ENCODE measurements around the gene CRIP3. TPM values are rescaled to one million over a fixed set of nuclear protein-coding genes. Genes with fewer than 3 reads are reported as not detected.

CRIP3 gene
- total and polyA plus RNA-seq, 2 of the 13 experiments (the other 11 are each of a cell fraction or from before 2014, with no cell fraction given), result 6.3 to 9.3 TPM

DNA sequence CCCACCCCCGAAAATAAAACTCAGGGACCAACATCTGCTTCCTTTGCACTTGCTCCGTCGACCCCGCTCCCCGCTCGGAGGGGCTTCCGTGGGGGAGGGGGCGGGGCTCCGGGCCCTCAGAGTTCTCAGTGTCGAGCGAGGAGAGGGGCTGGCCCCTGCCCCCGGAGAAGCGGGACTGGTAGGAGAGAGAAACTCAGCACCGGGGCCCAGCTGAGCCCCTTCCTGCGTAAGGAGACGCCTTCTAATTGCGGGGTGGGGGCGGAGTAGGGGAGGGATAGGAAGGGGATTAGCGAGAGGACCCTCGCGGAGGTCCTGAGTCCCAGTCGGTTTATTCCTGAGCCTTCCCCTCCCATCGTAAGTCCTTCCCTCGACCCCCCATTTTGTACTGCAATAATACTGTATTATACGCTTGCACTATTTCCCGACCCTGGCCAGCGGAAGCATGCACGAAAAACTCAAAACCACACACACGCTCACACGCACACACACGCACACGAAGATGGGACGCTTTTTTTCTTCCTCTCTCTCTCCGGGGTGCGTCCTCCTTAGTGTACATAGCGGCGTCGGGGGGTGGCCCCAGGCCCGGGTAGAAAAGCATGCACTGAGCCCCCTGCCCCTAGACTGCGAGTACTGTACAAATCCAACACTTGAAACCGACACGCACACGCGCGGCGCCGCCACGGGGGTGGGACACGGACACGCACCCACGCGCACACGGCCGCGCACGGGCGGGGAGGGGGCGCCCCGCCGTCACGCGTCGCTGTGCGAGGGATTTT is 32.6 kb downstream of the CRIP3 start (continued):
- TF ChIP-seq, protein P1, sequence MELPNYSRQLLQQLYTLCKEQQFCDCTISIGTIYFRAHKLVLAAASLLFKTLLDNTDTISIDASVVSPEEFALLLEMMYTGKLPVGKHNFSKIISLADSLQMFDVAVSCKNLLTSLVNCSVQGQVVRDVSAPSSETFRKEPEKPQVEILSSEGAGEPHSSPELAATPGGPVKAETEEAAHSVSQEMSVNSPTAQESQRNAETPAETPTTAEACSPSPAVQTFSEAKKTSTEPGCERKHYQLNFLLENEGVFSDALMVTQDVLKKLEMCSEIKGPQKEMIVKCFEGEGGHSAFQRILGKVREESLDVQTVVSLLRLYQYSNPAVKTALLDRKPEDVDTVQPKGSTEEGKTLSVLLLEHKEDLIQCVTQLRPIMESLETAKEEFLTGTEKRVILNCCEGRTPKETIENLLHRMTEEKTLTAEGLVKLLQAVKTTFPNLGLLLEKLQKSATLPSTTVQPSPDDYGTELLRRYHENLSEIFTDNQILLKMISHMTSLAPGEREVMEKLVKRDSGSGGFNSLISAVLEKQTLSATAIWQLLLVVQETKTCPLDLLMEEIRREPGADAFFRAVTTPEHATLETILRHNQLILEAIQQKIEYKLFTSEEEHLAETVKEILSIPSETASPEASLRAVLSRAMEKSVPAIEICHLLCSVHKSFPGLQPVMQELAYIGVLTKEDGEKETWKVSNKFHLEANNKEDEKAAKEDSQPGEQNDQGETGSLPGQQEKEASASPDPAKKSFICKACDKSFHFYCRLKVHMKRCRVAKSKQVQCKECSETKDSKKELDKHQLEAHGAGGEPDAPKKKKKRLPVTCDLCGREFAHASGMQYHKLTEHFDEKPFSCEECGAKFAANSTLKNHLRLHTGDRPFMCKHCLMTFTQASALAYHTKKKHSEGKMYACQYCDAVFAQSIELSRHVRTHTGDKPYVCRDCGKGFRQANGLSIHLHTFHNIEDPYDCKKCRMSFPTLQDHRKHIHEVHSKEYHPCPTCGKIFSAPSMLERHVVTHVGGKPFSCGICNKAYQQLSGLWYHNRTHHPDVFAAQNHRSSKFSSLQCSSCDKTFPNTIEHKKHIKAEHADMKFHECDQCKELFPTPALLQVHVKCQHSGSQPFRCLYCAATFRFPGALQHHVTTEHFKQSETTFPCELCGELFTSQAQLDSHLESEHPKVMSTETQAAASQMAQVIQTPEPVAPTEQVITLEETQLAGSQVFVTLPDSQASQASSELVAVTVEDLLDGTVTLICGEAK (IDR thresholded peaks at IDR 0.05), result no peak
- TF ChIP-seq, protein P1 (CRISPR knock-in tag; IDR thresholded peaks at IDR 0.05), result peak; percentile 20; the same call in 1 of the 2 replicates
- TF ChIP-seq ZNF296 (CRISPR knock-in tag; conservative IDR thresholded peaks at IDR 0.05) (no peak), ZNF563 (CRISPR knock-in tag; IDR thresholded peaks at IDR 0.05) (peak; percentile 44; the same call in 1 of the 2 replicates), CBFB (CRISPR knock-in tag; IDR thresholded peaks at IDR 0.05) (no peak), ZFP82 (CRISPR knock-in tag; IDR thresholded peaks at IDR 0.05; ENCODE audit: borderline replicate concordance) (0 out of 2 replicates have a peak, but pooled peaks have one; percentile 3), ATM (IDR thresholded peaks at IDR 0.05; ENCODE audit: borderline replicate concordance) (no peak), HNRNPLL (IDR thresholded peaks at IDR 0.05; ENCODE audit: low read depth, low read length, poor library complexity, severe bottlenecking) (peak; percentile 29), ZNF672 (CRISPR knock-in tag; IDR thresholded peaks at IDR 0.05) (0 out of 2 replicates have a peak, but pooled peaks have one; percentile 28), AGO2 (optimal IDR thresholded peaks at IDR 0.05; ENCODE audit: low read depth, low read length) (peak; percentile 99), ZNF253 (CRISPR knock-in tag; IDR thresholded peaks at IDR 0.05; ENCODE audit: borderline replicate concordance) (peak; percentile 10; the same call in 1 of the 2 replicates)
- TF ChIP-seq, protein P2, sequence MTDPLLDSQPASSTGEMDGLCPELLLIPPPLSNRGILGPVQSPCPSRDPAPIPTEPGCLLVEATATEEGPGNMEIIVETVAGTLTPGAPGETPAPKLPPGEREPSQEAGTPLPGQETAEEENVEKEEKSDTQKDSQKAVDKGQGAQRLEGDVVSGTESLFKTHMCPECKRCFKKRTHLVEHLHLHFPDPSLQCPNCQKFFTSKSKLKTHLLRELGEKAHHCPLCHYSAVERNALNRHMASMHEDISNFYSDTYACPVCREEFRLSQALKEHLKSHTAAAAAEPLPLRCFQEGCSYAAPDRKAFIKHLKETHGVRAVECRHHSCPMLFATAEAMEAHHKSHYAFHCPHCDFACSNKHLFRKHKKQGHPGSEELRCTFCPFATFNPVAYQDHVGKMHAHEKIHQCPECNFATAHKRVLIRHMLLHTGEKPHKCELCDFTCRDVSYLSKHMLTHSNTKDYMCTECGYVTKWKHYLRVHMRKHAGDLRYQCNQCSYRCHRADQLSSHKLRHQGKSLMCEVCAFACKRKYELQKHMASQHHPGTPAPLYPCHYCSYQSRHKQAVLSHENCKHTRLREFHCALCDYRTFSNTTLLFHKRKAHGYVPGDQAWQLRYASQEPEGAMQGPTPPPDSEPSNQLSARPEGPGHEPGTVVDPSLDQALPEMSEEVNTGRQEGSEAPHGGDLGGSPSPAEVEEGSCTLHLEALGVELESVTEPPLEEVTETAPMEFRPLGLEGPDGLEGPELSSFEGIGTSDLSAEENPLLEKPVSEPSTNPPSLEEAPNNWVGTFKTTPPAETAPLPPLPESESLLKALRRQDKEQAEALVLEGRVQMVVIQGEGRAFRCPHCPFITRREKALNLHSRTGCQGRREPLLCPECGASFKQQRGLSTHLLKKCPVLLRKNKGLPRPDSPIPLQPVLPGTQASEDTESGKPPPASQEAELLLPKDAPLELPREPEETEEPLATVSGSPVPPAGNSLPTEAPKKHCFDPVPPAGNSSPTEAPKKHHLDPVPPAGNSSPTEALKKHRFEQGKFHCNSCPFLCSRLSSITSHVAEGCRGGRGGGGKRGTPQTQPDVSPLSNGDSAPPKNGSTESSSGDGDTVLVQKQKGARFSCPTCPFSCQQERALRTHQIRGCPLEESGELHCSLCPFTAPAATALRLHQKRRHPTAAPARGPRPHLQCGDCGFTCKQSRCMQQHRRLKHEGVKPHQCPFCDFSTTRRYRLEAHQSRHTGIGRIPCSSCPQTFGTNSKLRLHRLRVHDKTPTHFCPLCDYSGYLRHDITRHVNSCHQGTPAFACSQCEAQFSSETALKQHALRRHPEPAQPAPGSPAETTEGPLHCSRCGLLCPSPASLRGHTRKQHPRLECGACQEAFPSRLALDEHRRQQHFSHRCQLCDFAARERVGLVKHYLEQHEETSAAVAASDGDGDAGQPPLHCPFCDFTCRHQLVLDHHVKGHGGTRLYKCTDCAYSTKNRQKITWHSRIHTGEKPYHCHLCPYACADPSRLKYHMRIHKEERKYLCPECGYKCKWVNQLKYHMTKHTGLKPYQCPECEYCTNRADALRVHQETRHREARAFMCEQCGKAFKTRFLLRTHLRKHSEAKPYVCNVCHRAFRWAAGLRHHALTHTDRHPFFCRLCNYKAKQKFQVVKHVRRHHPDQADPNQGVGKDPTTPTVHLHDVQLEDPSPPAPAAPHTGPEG (CRISPR knock-in tag; IDR thresholded peaks at IDR 0.05), result no peak
- TF ChIP-seq, protein P3, sequence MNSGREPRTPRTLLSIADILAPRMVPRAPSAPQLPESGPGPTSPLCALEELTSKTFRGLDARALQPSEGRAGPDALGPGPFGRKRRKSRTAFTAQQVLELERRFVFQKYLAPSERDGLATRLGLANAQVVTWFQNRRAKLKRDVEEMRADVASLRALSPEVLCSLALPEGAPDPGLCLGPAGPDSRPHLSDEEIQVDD (CRISPR knock-in tag; IDR thresholded peaks at IDR 0.05; ENCODE audit: borderline replicate concordance), result peak; percentile 10; the same call in 1 of the 2 replicates
